Occipital lobe (tissue), 2 donors: ENCODE results near the gene CYP2J2. TPM values are rescaled to one million over a fixed set of nuclear protein-coding genes. Genes with fewer than 3 reads are reported as not detected.
"Not testable (repeated sequence)": the region's sequence is repeated elsewhere in the genome, so short reads cannot be mapped to it uniquely, and the experiment has no call there.

ENCODE experiments used
- DNase-seq: peaks from one replicate; lab custom pipeline; 2025; lab: John Stamatoyannopoulos, UW
- total RNA-seq: library from RNA; depleted of rRNA; stranded (reverse); fragments of >200 nt; gene quantifications from one replicate; pipeline ENCODE4 v1.2.3, GENCODE V29; 2014

Gene CYP2J2, protein sequence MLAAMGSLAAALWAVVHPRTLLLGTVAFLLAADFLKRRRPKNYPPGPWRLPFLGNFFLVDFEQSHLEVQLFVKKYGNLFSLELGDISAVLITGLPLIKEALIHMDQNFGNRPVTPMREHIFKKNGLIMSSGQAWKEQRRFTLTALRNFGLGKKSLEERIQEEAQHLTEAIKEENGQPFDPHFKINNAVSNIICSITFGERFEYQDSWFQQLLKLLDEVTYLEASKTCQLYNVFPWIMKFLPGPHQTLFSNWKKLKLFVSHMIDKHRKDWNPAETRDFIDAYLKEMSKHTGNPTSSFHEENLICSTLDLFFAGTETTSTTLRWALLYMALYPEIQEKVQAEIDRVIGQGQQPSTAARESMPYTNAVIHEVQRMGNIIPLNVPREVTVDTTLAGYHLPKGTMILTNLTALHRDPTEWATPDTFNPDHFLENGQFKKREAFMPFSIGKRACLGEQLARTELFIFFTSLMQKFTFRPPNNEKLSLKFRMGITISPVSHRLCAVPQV
- total RNA-seq = 0.47 TPM

DNA sequence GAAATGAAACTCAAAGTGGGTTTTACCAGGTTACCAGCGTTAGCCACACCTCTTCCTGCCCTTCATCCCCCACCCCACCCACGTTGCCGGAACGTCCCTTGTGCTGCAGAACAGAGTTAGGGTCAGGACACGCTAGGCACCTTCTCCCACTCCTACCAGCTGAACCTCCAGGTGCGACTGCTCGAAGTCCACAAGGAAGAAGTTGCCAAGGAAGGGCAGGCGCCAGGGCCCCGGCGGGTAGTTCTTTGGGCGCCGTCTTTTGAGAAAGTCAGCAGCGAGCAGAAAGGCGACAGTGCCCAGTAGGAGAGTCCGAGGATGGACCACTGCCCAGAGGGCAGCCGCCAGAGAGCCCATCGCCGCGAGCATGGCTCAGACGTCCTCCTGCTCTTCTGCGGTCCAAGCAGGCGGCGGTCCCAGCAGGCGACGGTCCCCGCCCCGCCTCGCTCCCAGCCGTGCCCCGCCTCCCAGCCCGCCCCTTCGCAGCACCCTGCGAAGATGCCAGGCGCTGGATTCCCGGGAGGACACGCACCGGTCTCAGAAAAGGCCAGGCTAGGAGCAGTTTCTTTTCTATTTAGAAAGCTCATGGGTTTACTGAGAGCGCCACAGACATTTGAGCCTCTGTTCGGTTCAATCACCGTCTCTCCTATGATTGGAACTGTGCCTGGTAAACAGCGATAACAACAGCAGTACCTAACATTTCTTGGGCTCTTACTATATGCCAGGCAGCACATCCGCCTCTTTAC, at the start of gene CYP2J2:
TSS of gene CYP2J2 (minus strand) at position 393 of the 743 bp plus-strand sequence. CDS start at position 366, 27 bp downstream.
- DNase-seq = peak; percentile 31

DNA sequence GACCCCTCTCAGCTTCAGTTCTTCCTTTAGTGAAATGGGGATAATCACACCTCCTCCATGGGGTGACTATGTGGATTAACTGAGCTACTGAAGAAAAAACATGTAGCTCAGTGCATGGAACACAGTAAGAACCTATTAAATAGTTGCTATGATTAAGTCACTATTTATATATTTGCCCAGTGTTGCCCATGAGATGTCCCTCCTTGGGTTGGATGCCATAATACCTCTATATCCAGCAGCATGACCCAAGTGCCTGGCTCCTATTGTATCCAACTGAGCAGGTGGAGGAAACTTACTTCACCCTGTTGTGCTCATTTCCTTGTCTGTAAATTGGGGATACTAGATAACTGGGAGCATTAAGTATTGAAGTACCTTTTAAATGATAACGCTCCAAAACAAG, 47.1 kb upstream of the CYP2J2 start:
- no peak for DNase-seq

DNA sequence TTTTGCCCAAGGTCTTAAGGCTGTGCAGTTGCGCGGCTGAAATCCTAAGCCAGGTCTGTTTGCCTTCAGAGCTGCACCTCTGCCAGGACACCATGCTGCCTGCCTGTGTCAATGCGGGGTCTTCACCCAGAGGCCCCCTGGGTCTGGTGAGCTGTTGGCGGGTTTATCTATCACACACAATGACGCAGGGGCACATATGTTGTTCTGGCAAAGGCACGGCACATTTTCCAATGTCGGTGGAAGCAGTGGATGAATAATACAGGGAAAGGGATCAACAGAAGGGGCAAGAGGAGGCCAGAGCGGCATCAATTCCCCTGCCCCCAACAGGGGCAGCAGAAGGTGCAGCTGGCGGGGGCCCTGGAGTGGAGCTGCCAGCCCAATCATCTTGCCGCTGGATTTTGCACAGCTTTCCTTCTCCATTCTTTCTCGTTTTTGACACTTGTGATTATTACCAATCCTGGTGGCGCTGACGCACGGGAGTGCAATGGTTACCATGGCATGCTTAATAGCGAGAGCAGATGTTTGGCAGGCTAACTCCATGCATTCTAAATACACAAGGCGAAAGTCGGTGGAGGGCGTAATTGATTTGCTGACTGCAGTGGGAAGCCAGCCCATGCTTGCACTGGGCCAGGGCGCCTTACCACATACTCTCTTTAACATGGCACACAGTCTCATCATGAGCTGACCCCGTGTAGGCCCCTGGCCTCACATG, 45.8 kb upstream of the CYP2J2 start:
- peak; percentile 4 for DNase-seq

DNA sequence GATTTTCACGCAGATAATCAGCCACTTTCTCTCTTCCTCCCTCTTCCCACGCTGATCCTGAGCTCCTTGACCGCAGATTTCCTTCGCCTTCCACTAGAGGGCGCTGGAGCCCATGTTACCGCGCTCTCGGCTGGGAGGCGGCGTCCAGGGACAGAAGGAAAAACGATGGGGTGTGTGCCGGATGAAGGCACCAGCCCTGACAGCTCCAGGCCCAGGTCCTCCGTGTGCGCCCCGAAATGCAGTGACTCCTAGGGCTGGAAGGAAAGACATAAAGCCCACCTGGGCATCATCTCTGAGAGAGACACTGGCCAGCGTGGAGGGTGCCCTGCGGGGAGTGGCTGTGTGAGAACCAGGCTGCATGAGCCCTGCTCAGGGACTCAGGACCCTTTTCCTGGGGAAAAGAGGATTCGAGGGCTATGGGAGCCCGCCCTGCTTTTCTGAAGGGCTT, 44.9 kb upstream of the CYP2J2 start:
- peak; percentile 76 for DNase-seq

DNA sequence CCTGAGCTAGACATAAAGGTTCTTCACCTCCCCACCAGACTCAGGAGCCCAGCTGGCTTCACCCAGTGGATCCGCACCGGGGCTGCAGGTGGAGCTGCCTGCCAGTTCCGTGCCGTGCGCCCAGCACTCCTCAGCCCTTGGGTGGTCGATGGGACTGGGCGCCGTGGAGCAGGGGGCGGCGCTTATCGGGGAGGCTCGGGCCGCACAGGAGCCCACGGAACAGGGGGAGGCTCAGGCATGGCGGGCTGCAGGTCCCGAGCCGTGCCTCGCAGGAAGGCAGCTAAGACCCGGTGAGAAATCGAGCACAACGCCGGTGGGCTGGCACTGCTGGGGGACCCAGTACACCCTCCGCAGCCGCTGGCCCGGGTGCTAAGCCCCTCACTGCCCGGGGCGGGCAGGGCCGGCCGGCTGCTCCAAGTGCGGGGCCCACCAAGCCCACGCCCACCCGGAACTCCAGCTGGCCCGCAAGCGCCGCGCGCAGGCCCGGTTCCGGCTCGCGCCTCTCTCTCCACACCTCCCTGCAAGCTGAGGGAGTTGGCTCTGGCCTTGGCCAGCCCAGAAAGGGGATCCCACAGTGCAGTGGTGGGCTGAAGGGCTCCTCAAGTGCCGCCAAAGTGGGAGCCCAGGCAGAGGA, 43.1 kb upstream of the CYP2J2 start:
- not testable (repeated sequence) for DNase-seq

DNA sequence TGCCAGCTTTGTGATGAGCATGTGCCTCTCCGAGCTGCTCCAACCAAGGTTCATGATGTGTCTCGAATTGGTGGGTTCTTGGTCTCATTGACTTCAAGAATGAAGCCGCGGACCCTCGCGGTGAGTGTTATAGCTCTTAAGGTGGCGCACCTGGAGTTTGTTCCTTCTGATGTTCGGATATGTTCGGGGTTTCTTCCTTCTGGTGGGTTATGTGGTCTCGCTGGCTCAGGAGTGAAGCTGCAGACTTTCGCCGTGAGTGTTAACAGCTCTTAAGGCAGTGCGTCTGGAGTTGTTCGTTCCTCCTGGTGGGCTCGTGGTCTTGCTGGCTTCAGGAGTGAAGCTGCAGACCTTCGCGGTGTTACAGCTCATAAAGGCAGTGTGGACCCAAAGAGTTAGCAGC, 42.2 kb upstream of the CYP2J2 start:
- DNase-seq = not testable (repeated sequence)

DNA sequence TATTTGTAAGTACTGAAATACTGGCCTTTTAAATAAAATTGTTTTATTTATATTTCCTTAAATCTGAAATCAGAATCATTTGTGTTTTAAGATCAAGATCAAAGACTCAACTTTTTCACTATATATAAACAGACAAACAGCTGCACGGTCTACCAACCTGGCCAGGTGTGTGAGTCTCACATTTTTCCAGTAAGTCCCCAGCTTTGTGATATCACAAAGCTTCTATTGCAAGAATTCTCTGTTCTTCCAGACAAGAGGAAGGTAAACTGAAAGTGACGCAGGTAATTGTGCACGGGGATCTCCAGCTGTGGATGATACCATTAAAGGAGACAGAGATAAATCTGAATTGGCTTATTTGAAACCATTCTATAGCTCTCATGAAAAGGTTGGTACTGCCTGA, 41.2 kb upstream of the CYP2J2 start:
- DNase-seq = no peak

DNA sequence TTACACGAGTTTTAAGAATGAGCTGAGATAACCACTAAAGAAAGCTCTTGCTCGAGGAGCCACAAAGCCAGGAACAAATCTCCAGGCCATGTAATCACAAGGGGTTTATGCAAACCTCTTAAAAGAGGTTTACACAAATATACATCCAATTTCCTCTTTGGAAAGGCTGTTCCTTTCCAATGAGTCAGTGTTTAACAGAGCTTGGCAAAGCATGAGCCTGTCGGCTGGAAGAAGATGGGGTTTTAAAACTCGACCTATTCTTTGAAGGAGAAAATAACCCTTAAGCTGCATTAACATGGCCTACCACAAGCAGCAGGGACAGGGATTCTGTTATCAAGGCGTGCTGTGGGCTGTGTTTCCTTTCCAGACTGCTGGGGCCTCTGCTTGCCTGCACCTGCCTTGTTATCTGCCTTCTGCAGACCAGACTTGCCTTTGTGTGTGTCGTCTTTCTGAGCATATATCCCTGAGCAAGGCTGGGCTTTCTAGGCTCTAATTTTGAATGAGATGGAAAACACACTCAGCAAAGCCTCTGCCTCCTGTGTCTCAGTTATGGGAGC, 40.6 kb upstream of the CYP2J2 start:
- DNase-seq = peak; percentile 5

DNA sequence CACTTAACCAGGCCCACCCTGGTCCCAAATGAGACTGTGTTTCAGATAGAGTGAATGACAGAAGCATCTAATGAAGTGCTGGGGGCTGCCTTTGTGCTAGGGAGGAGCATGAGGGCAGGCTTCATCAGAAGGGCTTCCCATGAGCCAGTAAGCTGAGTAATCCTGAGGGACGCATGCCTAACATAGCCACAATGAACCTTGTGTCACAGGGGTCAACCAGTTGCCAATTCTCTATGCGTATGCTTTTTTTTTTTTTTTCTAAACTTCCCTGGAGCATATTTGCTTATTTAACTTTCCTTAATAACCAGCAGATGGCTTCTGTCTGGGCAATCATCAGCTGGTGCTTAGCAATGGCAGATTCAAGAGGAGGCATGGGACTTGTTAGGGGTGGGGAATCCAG, 25.5 kb upstream of the CYP2J2 start:
- DNase-seq = no peak

DNA sequence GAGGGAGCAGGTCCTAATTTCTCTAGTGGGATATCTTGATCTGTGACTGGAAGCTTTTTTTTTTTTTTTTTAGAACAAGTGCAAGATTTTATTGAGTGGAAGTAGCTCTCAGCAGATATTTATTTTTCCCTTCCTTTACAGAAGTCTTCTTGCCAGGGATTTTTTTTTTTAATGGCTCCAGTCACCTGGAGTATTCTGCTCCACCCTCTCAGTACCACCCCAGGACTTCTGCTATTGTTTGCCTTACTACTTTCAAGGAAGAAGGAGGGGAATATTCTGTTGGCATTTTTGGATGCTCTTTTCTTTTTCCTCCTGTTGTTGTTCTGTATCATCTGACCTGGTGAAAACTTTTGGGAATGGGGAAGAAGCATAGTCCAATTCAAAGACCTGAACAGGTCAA, 23.1 kb upstream of the CYP2J2 start:
- no peak for DNase-seq

DNA sequence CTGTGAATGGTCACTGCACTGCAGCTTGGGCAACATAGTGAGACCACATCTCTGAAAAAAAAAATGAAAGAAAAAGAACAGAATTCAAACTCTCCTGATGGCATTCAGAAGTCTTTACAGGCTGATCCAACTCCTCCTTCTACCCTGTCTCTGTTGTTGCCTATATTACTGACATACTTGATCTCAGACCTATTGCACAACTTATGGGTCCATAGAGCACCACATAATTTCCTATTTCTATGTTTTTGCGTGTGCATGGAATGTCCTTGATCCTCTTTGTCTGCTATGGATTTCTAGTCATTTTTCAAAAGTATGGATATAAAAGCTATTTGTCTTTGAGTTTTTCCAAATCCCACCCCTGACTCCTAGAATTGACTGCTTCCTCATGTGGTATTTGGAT, 22.4 kb upstream of the CYP2J2 start:
- DNase-seq = no peak

DNA sequence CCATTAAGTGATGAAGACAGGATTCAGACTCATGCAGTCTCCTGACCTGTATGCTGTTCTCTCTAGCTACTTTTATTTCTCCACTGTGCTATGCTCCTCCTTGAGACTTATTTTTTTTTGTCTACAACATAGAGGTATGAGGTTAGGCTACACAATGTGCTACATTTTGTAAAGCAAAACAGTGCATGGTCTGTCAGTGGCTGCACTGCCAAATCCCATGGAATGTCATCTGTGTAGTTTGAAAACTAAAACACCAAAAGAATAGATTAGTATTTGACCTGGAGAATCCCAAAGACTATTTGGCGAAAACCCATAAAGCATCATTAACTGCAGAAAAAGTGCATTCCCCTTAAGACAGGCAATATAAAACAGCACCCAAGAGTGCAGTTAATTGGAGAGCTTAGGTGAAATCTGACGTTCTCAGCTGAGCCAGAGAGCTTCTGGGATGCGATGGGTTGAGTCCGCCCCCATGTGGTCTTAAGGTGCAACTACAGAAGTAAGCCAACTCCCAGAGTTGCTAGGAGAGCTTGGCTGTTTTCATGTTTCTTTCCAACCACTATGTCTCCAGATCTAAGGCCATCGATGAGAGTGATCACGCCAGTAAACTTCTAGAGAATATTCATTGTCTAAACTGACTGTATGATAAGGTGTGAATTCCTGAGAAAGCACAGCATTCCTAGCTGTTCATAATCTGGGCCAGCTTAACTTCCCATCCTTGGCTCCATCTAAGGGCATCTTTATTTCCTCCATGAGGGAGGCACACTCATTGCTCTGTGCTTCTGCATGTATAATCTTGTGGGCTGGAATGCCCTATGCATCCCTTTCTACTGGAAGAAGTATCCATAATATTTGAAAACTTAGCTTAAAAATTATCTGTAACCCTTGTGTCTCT, 20.7 kb upstream of the CYP2J2 start:
- peak; percentile 13 for DNase-seq

DNA sequence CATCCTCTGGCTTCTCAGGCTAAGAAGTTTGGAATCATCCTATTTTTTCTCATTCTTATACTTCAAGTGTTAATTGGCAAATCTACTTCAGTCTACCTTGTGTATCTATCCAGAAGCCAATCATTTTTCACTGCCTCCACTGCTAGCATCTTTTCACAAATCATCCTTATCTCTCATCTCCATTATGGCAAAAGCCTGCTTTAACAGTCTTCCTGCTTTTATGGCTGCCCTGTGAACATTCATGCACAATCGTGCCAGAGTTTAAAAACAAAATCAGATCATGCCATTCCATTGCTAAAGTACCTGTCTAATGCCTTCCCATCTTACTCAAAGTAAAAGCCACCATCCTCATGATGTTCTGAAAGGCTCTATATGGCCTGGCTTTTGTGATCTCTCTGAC, 19.2 kb upstream of the CYP2J2 start:
- no peak for DNase-seq

DNA sequence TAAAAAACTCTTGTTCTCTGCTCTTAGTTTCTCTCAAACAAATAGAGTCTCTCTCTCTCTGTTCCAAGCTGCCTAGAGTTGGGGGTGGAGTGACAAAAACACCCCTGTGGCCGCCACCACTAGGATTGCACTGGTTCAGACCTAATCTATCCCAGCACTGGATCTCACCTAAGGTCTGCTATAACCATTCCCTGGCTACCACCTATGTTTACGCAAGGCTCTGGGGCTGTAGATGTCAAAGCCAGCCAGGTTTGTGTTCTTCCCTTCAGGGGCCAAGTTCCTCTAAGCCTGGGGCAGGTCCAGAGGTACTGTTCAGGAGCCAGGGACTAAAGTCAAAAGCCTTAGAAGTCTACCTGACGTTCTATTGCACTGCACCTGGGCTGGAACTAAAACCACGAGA, 12.8 kb upstream of the CYP2J2 start:
- DNase-seq = no peak

DNA sequence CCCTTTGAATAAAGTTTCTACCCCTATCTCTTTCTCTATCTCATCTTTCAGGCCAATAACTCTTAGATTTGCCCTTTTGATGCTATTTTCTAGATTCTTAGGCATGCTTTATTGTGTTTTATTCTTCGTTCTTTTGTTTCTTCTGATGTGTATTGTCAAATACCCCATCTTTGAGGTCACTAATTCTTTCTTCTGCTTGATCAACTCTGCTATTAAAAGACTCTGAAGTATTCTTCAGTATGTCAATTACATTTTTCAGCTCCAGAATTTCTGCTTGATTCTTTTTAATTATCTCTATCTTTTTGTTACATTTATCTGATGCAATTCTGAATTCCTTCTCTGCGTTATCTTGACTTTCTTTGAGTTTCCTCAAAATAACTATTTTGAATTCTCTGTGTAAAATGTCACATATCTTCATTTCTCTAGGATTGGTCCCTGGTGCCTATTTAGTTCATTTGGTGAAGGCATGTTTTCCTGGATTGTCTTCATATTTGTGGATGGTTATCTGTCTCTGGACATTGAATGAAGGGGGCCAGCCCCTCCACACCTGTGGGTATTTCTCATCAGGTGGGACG, 11.2 kb upstream of the CYP2J2 start:
- DNase-seq = no peak

DNA sequence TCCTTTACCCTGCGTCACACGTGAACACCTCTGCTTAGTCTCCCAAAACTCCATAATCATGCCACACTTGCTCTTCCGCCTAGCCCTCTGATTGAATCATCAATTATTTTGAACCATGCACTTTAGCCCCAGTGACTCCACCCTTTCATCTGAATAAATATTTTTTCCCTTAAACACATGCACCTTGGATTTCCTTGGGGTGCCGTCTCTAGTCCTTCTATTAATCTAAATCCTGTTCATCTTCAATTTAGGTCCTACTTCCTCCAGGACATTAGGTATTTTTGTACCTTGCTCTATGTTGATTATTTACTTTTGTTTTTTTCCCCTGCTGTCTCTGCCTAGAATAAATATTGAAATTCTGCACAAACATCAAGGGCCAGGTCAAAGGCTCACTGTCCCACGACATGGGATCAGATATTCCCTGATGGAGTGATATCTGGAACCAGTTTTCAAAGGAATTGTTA, 9.8 kb upstream of the CYP2J2 start:
- DNase-seq = no peak

DNA sequence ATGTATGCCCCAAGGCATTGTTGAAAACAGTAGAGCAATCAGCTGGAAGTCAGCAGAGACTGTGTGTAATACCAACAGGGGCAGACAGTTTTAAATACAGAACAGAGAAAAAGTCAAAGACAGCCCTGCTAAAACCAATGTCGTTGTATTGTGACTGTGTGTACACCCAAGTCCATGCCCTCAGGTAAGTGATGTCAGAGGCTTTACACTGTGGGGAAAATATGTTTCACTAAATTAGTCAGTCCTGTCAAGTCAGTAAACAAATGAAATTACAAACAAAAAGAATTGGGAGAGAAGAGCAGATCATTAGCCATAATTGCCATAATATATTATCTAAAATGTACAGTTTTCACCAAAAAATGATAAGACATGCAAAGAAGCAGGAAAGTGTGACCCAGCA, 2.4 kb upstream of the CYP2J2 start:
- no peak for DNase-seq

DNA sequence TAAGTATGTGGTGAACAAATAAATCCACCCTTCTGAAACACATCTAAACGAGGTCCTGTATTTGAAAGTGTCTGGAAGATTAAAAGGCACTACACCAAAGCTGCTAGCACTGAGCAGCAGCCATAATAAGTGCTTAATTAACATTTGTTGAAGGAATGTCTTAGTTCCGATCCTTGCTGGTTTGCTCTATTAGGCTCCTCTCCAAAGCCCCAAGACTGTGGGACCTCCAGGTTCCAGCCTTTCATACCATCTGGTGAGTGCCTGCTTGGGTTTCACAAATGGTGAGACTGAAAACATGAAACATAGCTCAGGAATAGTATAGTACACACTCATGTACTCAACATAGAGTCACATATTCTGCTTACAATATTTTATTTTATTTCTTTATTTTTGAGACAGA, 640 bp upstream of the CYP2J2 start:
- DNase-seq = no peak

DNA sequence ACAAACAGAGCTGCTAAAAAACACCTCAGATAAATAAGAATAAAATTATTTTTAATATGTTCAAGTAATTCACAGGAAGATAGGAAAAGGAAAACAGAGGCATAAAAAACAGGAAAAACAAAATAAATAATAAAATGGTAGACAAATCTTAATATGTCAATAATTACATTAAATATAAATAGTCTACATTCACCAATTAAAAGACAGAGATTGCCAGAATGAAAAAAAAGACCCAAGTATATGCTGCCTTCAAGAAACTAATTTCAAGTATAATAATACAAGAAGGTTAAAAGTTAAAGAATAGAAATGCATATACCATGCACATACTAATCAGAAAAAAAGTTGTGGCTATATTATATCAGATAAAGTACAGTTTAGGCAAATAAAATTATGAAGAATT, 1.9 kb downstream of the CYP2J2 start:
- DNase-seq = no peak
